GM21381 (cell line): ENCODE measurements around the gene FRMD5.

Source experiments
- ATAC-seq: cut with Tn5 transposase; IDR thresholded peaks from one replicate; pipeline ENCODE4 v1.9.1; 2021; ENCODE audit warnings: mild to moderate bottlenecking, moderate library complexity; ENCODE audit not compliant: unreplicated experiment

The FRMD5 gene

GRCh38 chr15:44096596-44096995 is 98.5 kb downstream of the FRMD5 start:
- no peak for ATAC-seq

GRCh38 chr15:44094781-44095180 is 100.3 kb downstream of the FRMD5 start:
- no peak for ATAC-seq

GRCh38 chr15:44093836-44094235 is 101.2 kb downstream of the FRMD5 start:
- no peak for ATAC-seq

- no peak for ATAC-seq
These were observed 102.8 kb downstream of the FRMD5 start for GRCh38 chr15:44092221-44092620.

GRCh38 chr15:44087578-44088465 is 107.2 kb downstream of the FRMD5 start:
- no peak for ATAC-seq

- ATAC-seq: no peak
These were observed 110.3 kb downstream of the FRMD5 start for GRCh38 chr15:44084770-44085169.

GRCh38 chr15:44084171-44084570 is 110.9 kb downstream of the FRMD5 start:
- ATAC-seq: no peak

GRCh38 chr15:44082558-44083157 is 112.4 kb downstream of the FRMD5 start:
- no peak for ATAC-seq

- ATAC-seq: no peak
These were observed 113.8 kb downstream of the FRMD5 start for GRCh38 chr15:44081026-44082013.

- no peak for ATAC-seq
These were observed 119.5 kb downstream of the FRMD5 start for GRCh38 chr15:44075535-44075934.

GRCh38 chr15:44069489-44069888 is 125.6 kb downstream of the FRMD5 start:
- ATAC-seq: no peak

GRCh38 chr15:44068347-44068746 is 126.7 kb downstream of the FRMD5 start:
- ATAC-seq: no peak

- no peak for ATAC-seq
These were observed 128.8 kb downstream of the FRMD5 start for GRCh38 chr15:44066211-44066827.

- ATAC-seq: no peak
These were observed 130.4 kb downstream of the FRMD5 start for GRCh38 chr15:44064706-44065105.

GRCh38 chr15:44058126-44058525 is 136.9 kb downstream of the FRMD5 start:
- no peak for ATAC-seq

- ATAC-seq: no peak
These were observed 149.4 kb downstream of the FRMD5 start for GRCh38 chr15:44045661-44046060.

GRCh38 chr15:44045217-44045616 is 149.9 kb downstream of the FRMD5 start:
- no peak for ATAC-seq

- no peak for ATAC-seq
These were observed 156.3 kb downstream of the FRMD5 start for GRCh38 chr15:44038755-44039191.

- ATAC-seq: no peak
These were observed 159.0 kb downstream of the FRMD5 start for GRCh38 chr15:44035781-44036699.
